ENCODE results near the gene ARGLU1. TPM values are rescaled to one million over a fixed set of nuclear protein-coding genes. Genes with fewer than 3 reads are reported as not detected.
A peak's percentile ranks its signal among the peaks of the same experiment; 100 is the strongest.

ARGLU1 gene
- total RNA-seq, 2 donors from 2014 or later = 60.7 to 89.1 TPM

DNA sequence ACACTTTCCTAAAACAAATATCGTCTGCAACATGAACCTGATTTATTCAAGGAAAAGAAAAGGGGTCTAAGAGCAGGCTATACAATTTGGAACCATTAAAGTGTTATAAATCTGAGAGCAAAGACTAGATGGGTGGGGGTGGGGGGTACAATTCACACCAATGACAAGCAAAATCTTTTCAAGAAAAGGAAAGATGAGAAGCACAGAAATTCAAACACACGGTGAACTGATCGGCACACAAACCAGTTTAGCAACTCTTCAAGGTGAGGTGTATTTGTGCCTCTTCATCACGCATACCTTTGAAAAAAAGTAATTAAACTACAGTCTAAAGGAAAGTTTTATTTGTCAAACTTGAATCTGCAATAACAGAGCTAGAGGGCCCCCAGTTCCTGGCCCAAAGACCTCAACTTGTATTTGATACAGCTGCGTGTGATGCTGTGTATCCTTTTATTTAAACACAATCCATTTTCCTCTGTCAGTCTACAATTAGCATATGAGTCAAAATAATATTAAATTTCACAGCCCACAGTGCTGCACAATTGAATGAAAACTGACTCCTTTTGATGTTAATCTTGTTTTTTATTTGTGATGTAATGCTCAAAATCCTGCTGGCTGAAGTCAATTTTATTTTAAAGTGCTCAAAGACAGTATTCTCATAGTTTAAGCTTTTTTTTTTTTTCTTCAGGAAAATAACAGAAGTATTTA is 46.7 kb downstream of the ARGLU1 start:
- no peaks in the 10 kb centered on the region for H3K9me3 Mint-ChIP-seq
- H3K4me3 Mint-ChIP-seq = no peak overlapping the region
- H3K36me3 Mint-ChIP-seq = no peaks in the 10 kb centered on the region
- no peaks in the 10 kb centered on the region for H3K4me1 Mint-ChIP-seq (ENCODE audit: low read depth in 2 of 2)
- ATAC-seq (no peak), DNase-seq (ENCODE audit: low spot score) (no peak)
- H3K27me3 Mint-ChIP-seq = peaks cover 20 to 29% of the 10 kb centered on the region in 2 donors
- no peak overlapping the region for H3K27ac Mint-ChIP-seq

DNA sequence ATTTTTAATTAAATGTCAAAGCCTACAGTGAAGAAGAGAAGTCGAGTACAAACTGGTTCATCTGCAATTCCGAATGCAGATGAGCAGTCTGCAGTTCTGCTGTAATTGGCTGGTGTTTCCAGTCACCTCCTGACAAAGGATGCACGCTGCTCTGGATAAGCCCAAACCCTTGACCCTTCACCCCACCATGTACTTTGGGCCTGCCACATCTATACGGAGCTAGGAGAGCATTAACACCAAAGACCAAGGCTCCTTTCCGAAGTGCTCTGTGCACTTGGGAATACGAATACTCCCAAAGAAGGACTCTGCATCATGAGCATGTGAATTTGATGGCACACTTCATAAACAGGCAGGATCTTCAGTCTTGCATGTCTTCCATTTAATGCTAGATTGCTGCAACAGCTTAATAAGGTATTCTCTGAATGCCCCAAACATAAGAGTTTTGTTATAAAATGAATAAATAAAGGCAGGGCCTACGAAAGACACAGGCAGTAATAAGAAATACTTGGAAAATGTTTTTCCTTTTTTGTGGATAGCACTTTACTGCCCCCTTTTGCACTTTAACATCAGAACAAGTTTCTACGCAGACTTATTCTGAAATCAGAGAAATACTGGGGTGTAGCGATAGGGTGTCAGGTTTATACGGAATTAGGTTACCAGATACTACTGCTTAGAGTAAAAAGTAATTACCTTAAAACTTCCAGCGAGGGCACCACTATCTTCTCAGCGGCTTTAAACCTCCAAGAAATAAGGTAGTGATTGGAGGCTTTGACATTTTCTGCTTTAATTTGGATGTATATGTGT is 47.5 kb downstream of the ARGLU1 start:
- no peaks in the 10 kb centered on the region for H3K4me1 Mint-ChIP-seq (ENCODE audit: low read depth in 2 of 2)
- peaks cover 19 to 31% of the 10 kb centered on the region in 2 donors for H3K27me3 Mint-ChIP-seq
- no peak overlapping the region for H3K4me3 Mint-ChIP-seq
- H3K36me3 Mint-ChIP-seq = no peaks in the 10 kb centered on the region
- no peaks in the 10 kb centered on the region for H3K9me3 Mint-ChIP-seq
- H3K27ac Mint-ChIP-seq = no peak overlapping the region
- ATAC-seq (no peak), DNase-seq (ENCODE audit: low spot score) (no peak)

DNA sequence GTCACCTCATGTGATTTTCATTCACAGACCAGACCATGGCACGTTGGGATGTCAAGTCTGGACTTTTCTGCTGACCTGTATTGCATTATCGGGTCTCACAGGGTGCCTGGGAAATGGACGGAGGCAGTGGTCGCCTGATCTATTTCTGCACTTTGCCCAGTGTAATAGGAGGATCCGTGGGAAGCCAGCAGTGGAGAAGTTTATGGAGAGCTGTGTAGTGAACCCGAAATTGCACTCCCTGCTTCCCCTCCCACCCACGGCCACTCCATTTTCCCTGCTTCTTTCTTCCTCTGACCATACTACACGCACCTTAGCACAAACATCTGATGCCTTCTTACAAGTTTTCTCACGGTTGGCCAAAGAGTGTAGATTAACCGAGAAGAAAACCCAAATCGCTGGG is 49.4 kb downstream of the ARGLU1 start:
- no peaks in the 10 kb centered on the region for H3K9me3 Mint-ChIP-seq
- no peak for DNase-seq (ENCODE audit: low spot score)
- H3K27me3 Mint-ChIP-seq = peaks cover 22 to 44% of the 10 kb centered on the region in 2 donors
- no peak for ATAC-seq
- no peak overlapping the region for H3K27ac Mint-ChIP-seq
- no peak overlapping the region for H3K4me3 Mint-ChIP-seq
- no peaks in the 10 kb centered on the region for H3K36me3 Mint-ChIP-seq
- no peaks in the 10 kb centered on the region for H3K4me1 Mint-ChIP-seq (ENCODE audit: low read depth in 2 of 2)

DNA sequence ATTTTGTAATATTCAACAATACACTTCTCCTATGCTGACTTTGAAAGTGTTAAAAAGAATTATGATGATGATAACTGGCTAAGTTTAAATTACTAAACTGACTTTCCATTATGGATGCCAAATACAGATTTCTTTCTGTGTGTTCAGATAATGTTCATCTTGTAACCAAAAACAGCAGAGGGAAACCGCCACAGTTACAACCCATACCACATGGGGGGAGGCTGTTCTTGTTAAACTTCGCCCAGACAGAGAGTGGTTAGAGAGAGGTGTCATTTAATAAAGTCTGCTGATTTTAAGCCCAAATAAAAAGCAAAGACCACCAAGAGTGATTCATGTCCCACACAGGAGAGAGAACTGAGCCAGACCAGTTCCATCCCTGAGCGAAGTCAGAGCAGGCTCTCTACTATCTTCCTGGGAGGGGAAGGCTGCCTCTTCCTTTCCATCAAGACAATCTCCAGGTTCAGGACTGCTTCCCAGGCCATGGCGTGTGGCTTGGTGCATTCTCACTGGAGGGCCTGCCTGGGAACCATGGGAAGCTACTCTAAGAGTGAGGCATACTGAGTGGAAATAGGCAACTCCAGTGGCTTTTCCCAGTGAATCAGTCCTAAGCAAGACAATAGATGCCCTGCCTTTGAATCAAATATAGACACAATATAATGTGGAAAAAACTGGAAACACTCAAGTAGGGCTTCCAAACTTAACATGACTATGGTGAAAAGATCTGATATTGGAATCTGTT is 50.7 kb downstream of the ARGLU1 start:
- Mint-ChIP-seq H3K4me1 (ENCODE audit: low read depth in 2 of 2) (no peaks in the 10 kb centered on the region), H3K27ac (no peak overlapping the region), H3K27me3 (peaks cover 22 to 38% of the 10 kb centered on the region in 2 donors), H3K4me3 (no peak overlapping the region), H3K36me3 (no peaks in the 10 kb centered on the region), H3K9me3 (no peaks in the 10 kb centered on the region)
- ATAC-seq (no peak), DNase-seq (ENCODE audit: low spot score) (no peak)

DNA sequence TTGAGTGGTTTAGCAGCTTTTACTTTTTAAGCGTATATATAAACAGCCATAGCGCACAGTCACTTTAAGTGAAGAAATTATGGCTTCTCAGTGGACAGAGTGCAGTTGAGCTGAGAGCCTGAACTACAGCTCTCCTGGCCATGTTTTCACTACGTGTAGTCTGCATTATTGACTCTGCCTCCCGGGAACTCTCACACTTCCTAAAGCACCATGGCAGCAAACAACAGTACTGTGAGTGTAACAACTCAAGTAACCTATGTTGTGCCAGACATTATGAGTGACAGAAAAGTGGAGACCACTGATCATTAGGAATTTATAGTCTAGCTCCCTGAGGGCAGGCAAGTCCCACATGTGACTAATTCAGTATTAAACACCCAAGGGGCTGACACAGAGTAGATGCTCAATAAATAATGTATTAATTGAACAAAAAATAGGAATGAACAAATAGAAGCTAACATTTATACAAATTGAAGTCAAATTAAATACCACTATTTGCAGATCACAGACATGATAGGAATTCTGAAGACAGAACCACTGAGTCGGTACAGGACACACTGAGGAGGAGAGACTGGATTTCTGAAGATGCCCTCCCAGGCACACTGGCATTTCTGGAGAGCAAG is 52.2 kb downstream of the ARGLU1 start:
- ATAC-seq = no peak
- Mint-ChIP-seq H3K36me3 (no peaks in the 10 kb centered on the region), H3K9me3 (no peaks in the 10 kb centered on the region), H3K27me3 (peaks cover 22 to 40% of the 10 kb centered on the region in 2 donors), H3K4me1 (ENCODE audit: low read depth in 2 of 2) (no peaks in the 10 kb centered on the region), H3K27ac (no peak overlapping the region), H3K4me3 (no peak overlapping the region)
- DNase-seq (ENCODE audit: low spot score) = no peak

DNA sequence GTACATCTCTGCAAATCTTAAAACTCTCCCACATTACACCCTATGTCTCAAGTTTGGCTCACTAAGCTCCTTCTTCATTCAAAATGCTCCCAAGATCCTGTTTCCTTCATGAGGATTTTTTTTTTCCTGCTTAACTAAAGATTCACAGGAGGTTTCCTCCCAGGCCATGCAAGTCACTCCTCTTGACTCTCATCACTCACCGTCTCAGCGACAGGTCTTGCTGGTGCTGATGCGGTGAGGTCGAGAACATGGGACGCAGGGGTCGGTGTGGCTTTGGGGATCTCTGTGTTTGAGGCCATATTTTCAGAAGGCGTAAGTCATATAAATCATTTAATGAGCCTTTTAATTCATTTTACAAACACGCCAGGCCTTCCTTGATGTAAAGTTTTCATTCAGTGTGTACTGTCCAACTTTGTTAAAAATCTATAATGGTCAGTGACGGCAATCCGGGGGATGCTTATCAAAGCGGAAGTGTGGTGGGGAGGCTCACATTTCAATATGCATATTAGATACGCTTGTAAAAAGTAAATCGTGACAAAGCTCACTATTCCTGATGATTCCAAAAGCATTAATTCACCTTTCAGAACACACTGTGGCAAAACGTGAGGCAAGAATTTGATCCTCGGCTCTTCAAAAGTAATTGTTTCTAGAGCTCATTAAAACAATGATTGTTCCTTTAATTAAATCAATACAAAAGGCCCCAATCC is 52.9 kb downstream of the ARGLU1 start:
- Mint-ChIP-seq H3K27me3 (peaks cover 19 to 35% of the 10 kb centered on the region in 2 donors), H3K27ac (no peak overlapping the region), H3K4me1 (ENCODE audit: low read depth in 2 of 2) (no peaks in the 10 kb centered on the region), H3K36me3 (no peaks in the 10 kb centered on the region), H3K4me3 (no peak overlapping the region), H3K9me3 (no peaks in the 10 kb centered on the region)
- ATAC-seq = no peak
- no peak for DNase-seq (ENCODE audit: low spot score)

GRCh38 chr13:106513025-106513983 is 54.6 kb downstream of the ARGLU1 start:
- no peak overlapping the region for H3K4me3 Mint-ChIP-seq
- H3K27me3 Mint-ChIP-seq = peaks cover 22 to 38% of the 10 kb centered on the region in 2 donors
- DNase-seq (ENCODE audit: low spot score) (no peak), ATAC-seq (no peak)
- no peaks in the 10 kb centered on the region for H3K36me3 Mint-ChIP-seq
- no peak overlapping the region for H3K27ac Mint-ChIP-seq
- H3K9me3 Mint-ChIP-seq = no peaks in the 10 kb centered on the region
- no peaks in the 10 kb centered on the region for H3K4me1 Mint-ChIP-seq (ENCODE audit: low read depth in 2 of 2)

GRCh38 chr13:106507560-106508274 is 60.2 kb downstream of the ARGLU1 start:
- peak; percentile 63 to 75 for ATAC-seq
- no peaks in the 10 kb centered on the region for H3K9me3 Mint-ChIP-seq
- peaks cover 0 to 4% of the 10 kb centered on the region in 2 donors for H3K4me1 Mint-ChIP-seq (ENCODE audit: low read depth in 2 of 2)
- H3K27me3 Mint-ChIP-seq = peaks cover 7 to 15% of the 10 kb centered on the region in 2 donors
- H3K4me3 Mint-ChIP-seq = no peak overlapping the region
- H3K36me3 Mint-ChIP-seq = no peaks in the 10 kb centered on the region
- H3K27ac Mint-ChIP-seq = no peak overlapping the region
- no peak for DNase-seq (ENCODE audit: low spot score)

DNA sequence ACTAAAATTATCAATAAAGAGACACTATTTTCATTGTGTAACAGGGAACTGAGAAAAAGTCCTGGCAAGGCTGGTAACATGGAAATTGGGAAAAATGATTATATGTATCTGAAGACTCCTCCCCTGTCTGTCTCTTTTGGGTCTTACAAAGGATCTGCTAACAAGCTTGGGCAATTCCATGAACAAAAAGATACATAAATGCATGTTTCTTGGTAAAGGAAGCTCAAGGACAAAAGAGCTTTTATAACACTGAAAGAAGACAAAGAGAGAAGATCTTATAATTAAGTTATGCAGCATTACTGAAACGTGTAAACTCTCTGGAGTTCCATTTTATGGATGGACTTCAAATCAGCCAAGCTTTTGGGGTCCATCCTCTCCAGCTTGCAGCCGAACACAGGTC is 61.7 kb downstream of the ARGLU1 start:
- no peaks in the 10 kb centered on the region for H3K36me3 Mint-ChIP-seq

GRCh38 chr13:106505732-106506131 is 62.2 kb downstream of the ARGLU1 start:
- Mint-ChIP-seq H3K4me3 (no peak overlapping the region), H3K27me3 (peaks cover 8 to 15% of the 10 kb centered on the region in 2 donors), H3K9me3 (no peaks in the 10 kb centered on the region), H3K27ac (no peak overlapping the region), H3K36me3 (no peaks in the 10 kb centered on the region), H3K4me1 (ENCODE audit: low read depth in 2 of 2) (peaks cover 0 to 4% of the 10 kb centered on the region in 2 donors)
- ATAC-seq (no peak), DNase-seq (ENCODE audit: low spot score) (no peak)

More for the DNA sequence above, 61.7 kb downstream of the ARGLU1 start:
- Mint-ChIP-seq H3K4me1 (ENCODE audit: low read depth in 2 of 2) (peaks cover 0 to 4% of the 10 kb centered on the region in 2 donors), H3K9me3 (no peaks in the 10 kb centered on the region), H3K4me3 (no peak overlapping the region), H3K27me3 (peaks cover 8 to 21% of the 10 kb centered on the region in 2 donors), H3K27ac (no peak overlapping the region)
- DNase-seq (ENCODE audit: low spot score) (no peak), ATAC-seq (no peak)

DNA sequence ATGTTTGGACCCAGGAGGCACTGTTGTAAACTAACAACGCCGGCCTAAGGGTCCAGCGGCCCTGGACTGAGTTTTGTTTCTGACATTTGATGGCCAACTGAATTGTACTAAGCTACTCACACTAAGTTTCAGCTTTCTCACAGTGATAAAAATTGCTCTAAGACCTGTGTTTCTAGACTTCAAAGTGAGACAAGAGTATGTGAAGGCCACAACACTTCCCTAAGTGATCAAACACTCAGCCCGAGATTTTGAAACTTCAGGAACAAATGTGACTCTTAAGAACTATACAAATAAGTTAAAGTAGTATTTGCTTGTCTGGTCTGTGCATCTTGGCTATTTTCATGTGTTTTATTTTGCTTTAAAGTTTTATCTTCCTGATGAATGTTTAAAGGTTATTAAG is 62.6 kb downstream of the ARGLU1 start:
- Mint-ChIP-seq H3K27ac (no peak overlapping the region), H3K36me3 (no peaks in the 10 kb centered on the region), H3K4me3 (no peak overlapping the region), H3K27me3 (peaks cover 11 to 19% of the 10 kb centered on the region in 2 donors), H3K9me3 (no peaks in the 10 kb centered on the region), H3K4me1 (ENCODE audit: low read depth in 2 of 2) (peaks cover 2 to 4% of the 10 kb centered on the region in 2 donors)
- ATAC-seq (no peak), DNase-seq (ENCODE audit: low spot score) (no peak)

Data from natural killer cell treated with Interleukin-12 subunit alpha and Interleukin-12 subunit beta and Interleukin-15 and Interleukin-18, amount 100 ng/mL, for 72 hours (primary cell).